BLaER1 (cell line): ENCODE results near the gene ISCU.
"Not testable (repeated sequence)": the region's sequence is repeated elsewhere in the genome, so short reads cannot be mapped to it uniquely, and the experiment has no call there.

Experiments used
- H3K27ac ChIP-seq: shearing (Covaris generic); formaldehyde crosslinking; 2 replicates; pipeline ENCODE4 v1.8.1; 2022
- H3K27me3 ChIP-seq: shearing (Covaris generic); formaldehyde crosslinking; 2 replicates; pipeline ENCODE4 v1.8.1; 2022
- H3K36me3 ChIP-seq: shearing (Covaris generic); formaldehyde crosslinking; 2 replicates; pipeline ENCODE4 v1.8.1; 2022
- H3K4me1 ChIP-seq: shearing (Covaris generic); formaldehyde crosslinking; 2 replicates; pipeline ENCODE4 v1.8.1; 2022
- H3K4me2 ChIP-seq: shearing (Covaris generic); formaldehyde crosslinking; 2 replicates; pipeline ENCODE4 v1.8.1; 2022
- H3K4me3 ChIP-seq: shearing (Covaris generic); formaldehyde crosslinking; 2 replicates; pipeline ENCODE4 v1.8.1; 2022
- H3K9ac ChIP-seq: shearing (Covaris generic); formaldehyde crosslinking; 2 replicates; pipeline ENCODE4 v1.8.1; 2022
- H3K9me3 ChIP-seq: shearing (Covaris generic); formaldehyde crosslinking; 2 replicates; pipeline ENCODE4 v1.8.1; 2022
- H4K20me1 ChIP-seq: shearing (Covaris generic); formaldehyde crosslinking; 2 replicates; pipeline ENCODE4 v1.8.1; 2022
- Cebpa-rat ChIP-seq: shearing (Covaris generic); IDR thresholded peaks from 2 replicates; pipeline ENCODE4 v1.8.1; 2022

The ISCU gene

DNA sequence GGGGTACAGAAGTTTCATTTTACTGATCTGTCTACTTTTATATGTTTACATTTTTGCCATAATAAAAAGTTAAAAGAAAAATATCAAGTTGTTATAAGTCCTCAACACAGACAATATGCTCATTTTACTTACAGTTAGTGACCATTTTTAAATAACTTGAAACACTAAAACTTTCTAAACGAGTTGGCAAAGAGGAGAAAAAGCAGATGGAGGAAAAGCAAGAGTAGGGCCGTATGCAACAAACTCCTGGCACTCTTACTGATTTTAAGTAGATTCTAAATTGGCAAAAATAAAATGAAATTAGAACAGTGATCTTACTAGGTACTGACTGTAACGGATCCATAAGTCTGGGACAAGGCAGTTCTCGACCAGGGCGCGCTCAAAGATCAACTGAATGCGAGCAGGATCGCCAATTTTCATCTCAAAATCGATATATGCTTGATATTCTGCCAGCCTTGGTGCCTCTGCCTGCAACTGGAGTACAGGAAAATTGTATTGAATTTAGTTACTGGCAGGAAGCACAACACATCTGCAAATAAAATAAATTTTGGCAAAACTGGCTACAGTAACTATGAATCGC, 23.7 kb upstream of the ISCU start:
- no peaks in the 10 kb centered on the region for H3K9me3 ChIP-seq
- TF ChIP-seq Cebpa-rat = no peak

GRCh38 chr12:108542320-108542719, 20.1 kb upstream of the ISCU start:
- no peaks in the 10 kb centered on the region for H3K4me1 ChIP-seq
- H3K27me3 ChIP-seq = no peaks in the 10 kb centered on the region
- no peaks in the 10 kb centered on the region for H3K9me3 ChIP-seq
- peaks cover 99% of the 10 kb centered on the region for H3K36me3 ChIP-seq
- no peak overlapping the region for H3K4me3 ChIP-seq
- H4K20me1 ChIP-seq = peaks cover 98% of the 10 kb centered on the region
- H3K27ac ChIP-seq = no peak overlapping the region
- no peak for TF ChIP-seq Cebpa-rat
- H3K9ac ChIP-seq = no peak overlapping the region
- no peak overlapping the region for H3K4me2 ChIP-seq

More for the DNA sequence above, 23.7 kb upstream of the ISCU start:
- Histone ChIP-seq H3K27ac (no peak overlapping the region), H3K27me3 (no peaks in the 10 kb centered on the region), H3K36me3 (peaks cover 98% of the 10 kb centered on the region), H3K4me1 (no peaks in the 10 kb centered on the region), H4K20me1 (peaks cover 94% of the 10 kb centered on the region), H3K9ac (no peak overlapping the region), H3K4me3 (no peak overlapping the region), H3K4me2 (no peak overlapping the region)

DNA sequence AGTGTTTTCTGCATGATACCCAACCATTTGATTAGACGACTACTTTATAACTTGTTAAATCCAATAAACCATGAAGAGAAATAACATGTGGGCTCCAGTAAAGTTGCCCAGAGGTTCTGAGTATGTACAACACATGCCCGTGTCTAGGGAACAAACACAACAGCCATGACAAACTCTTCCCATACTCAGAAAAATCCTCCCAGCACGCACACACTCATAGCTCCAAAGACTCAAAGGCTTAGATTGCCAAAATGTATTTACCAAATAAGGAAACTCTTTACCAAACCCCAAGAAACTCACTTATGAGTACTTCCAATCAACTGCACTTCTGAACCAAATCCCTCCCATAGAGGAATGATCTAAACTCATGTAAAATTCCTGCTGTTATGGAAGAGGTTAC, 18.7 kb upstream of the ISCU start:
- H4K20me1 ChIP-seq = peaks cover 98% of the 10 kb centered on the region
- no peaks in the 10 kb centered on the region for H3K4me1 ChIP-seq
- no peak overlapping the region for H3K27ac ChIP-seq
- H3K9me3 ChIP-seq = no peaks in the 10 kb centered on the region
- peaks cover 99% of the 10 kb centered on the region for H3K36me3 ChIP-seq
- no peaks in the 10 kb centered on the region for H3K27me3 ChIP-seq
- no peak overlapping the region for H3K4me2 ChIP-seq
- no peak overlapping the region for H3K9ac ChIP-seq
- no peak overlapping the region for H3K4me3 ChIP-seq
- TF ChIP-seq Cebpa-rat = no peak

- Histone ChIP-seq H4K20me1 (peaks cover 98% of the 10 kb centered on the region), H3K9me3 (no peaks in the 10 kb centered on the region), H3K36me3 (peaks cover 71% of the 10 kb centered on the region), H3K9ac (no peak overlapping the region), H3K27me3 (no peaks in the 10 kb centered on the region), H3K27ac (no peak overlapping the region), H3K4me1 (peaks cover 12% of the 10 kb centered on the region; the same call in 1 of the 2 replicates), H3K4me2 (no peak overlapping the region), H3K4me3 (no peak overlapping the region)
- TF ChIP-seq Cebpa-rat = no peak
Measured at GRCh38 chr12:108547686-108548085, 14.7 kb upstream of the ISCU start.

DNA sequence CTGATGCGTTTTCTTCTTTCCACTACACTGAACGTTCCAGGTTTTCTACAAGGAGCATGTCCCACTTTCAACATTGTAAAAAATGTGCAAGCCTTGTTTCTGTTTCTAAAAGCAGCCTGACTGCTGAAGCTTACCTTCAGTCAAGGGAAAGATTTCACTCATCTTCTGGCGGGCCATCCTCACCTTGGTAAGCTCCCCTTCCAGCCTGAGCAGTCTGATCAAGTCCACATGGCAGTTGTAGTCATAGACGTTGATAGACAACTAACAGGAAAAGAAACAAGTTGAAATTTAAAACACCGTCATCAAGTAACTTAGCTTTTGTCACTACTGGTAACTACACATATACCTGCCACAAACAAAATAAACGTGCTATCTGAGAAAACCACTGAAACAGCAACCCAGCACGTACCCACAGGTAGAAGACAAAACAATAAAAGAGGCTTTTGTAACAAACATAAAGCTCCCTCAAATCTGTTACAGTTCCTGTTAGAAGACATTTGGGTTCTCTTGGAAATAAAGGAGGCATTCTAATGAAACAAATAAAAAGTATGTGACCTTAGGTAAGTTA, 13.4 kb upstream of the ISCU start:
- peaks cover 98% of the 10 kb centered on the region for H4K20me1 ChIP-seq
- no peak overlapping the region for H3K27ac ChIP-seq
- peaks cover 12% of the 10 kb centered on the region; the same call in 1 of the 2 replicates for H3K4me1 ChIP-seq
- H3K9ac ChIP-seq = no peak overlapping the region
- H3K4me2 ChIP-seq = no peak overlapping the region
- H3K27me3 ChIP-seq = no peaks in the 10 kb centered on the region
- no peak overlapping the region for H3K4me3 ChIP-seq
- no peaks in the 10 kb centered on the region for H3K9me3 ChIP-seq
- peaks cover 64% of the 10 kb centered on the region for H3K36me3 ChIP-seq
- TF ChIP-seq Cebpa-rat = no peak

GRCh38 chr12:108551535-108551934, 10.9 kb upstream of the ISCU start:
- H3K4me1 ChIP-seq = peaks cover 12% of the 10 kb centered on the region; the same call in 1 of the 2 replicates
- H4K20me1 ChIP-seq = peaks cover 98% of the 10 kb centered on the region
- 0 out of 2 replicates have a peak overlapping the region, but pooled peaks have one; percentile 28 for H3K4me2 ChIP-seq
- TF ChIP-seq Cebpa-rat = no peak
- no peak overlapping the region for H3K9ac ChIP-seq
- H3K9me3 ChIP-seq = no peaks in the 10 kb centered on the region
- H3K36me3 ChIP-seq = peaks cover 53% of the 10 kb centered on the region
- H3K27ac ChIP-seq = no peak overlapping the region
- no peak overlapping the region for H3K4me3 ChIP-seq
- no peaks in the 10 kb centered on the region for H3K27me3 ChIP-seq

DNA sequence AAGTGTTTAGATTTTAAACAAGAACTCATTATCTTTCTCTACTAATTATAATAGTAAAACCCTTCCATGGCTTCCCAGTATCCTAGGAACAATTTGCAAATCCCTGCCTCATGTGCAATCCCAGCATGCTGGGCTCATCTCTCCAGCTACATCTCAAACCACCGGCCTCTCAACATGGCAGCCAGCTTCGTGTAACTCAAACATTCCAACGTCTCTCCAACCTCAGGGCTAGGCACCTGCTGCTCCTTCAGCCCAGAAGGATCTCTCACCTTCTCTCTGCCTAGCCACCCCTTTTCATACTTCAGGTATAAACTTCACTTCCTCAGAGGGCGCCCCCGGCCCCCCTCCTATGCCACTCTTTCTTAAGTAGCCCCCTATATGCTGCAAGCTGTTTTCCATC, 8.6 kb upstream of the ISCU start:
- Histone ChIP-seq H3K27ac (no peak overlapping the region), H3K4me2 (no peak overlapping the region), H4K20me1 (peaks cover 100% of the 10 kb centered on the region), H3K4me3 (no peak overlapping the region), H3K9ac (no peak overlapping the region), H3K9me3 (no peaks in the 10 kb centered on the region), H3K4me1 (peaks cover 28% of the 10 kb centered on the region), H3K27me3 (no peaks in the 10 kb centered on the region), H3K36me3 (peaks cover 52% of the 10 kb centered on the region)
- no peak for TF ChIP-seq Cebpa-rat

DNA sequence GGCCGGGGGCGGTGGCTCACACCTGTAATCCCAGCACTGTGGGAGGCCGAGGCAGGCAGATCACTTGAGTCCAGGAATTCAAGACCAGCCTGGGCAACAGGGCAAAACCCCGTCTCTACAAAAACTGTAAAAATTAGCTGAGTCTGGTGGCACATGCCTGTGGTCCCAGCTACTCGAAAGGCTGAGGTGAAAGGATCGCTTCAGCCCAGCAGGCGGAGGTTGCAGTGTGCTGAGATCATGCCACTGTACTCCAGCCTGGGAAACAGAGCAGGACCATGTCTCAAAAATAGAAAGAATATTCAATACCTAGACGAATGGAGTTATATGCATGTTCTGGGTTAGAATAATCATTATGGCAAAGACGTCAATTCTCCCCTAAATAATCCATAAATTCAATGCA, 7.0 kb upstream of the ISCU start:
- H3K27ac ChIP-seq, H3K27me3 ChIP-seq, H3K9ac ChIP-seq, H3K4me3 ChIP-seq, H3K9me3 ChIP-seq, H3K4me2 ChIP-seq: not testable (repeated sequence)
- peaks cover 100% of the 10 kb centered on the region for H4K20me1 ChIP-seq
- H3K36me3 ChIP-seq = peaks cover 47% of the 10 kb centered on the region
- H3K4me1 ChIP-seq = peaks cover 43% of the 10 kb centered on the region

- Histone ChIP-seq H3K4me2 (peak overlapping the region; percentile 99), H3K27me3 (no peaks in the 10 kb centered on the region), H3K27ac (no peak overlapping the region), H3K4me3 (peak overlapping the region; percentile 97), H4K20me1 (peaks cover 66% of the 10 kb centered on the region), H3K36me3 (peaks cover 41% of the 10 kb centered on the region), H3K9ac (peak overlapping the region; percentile 96; the same call in 1 of the 2 replicates), H3K9me3 (no peaks in the 10 kb centered on the region), H3K4me1 (peaks cover 46% of the 10 kb centered on the region)
- no peak for TF ChIP-seq Cebpa-rat
Measured at GRCh38 chr12:108559007-108559655, 3.3 kb upstream of the ISCU start.

GRCh38 chr12:108559748-108560147, 2.6 kb upstream of the ISCU start:
- Histone ChIP-seq H3K27ac (no peak overlapping the region), H4K20me1 (peaks cover 60% of the 10 kb centered on the region), H3K36me3 (peaks cover 47% of the 10 kb centered on the region), H3K9me3 (no peaks in the 10 kb centered on the region), H3K4me1 (peaks cover 52% of the 10 kb centered on the region), H3K4me3 (peak overlapping the region; percentile 97), H3K9ac (peak overlapping the region; percentile 96), H3K27me3 (no peaks in the 10 kb centered on the region), H3K4me2 (peak overlapping the region; percentile 99)
- no peak for TF ChIP-seq Cebpa-rat
